ENCODE measurements around the gene KNOP1.

The KNOP1 gene

GRCh38 chr16:19754644-19755036 is 36.6 kb upstream of the KNOP1 start:
- Histone ChIP-seq H3K9me3 (ENCODE audit: control insufficient read depth in 1 of 2, low read length in 2 of 2) (no peaks in the 10 kb centered on the region), H3K9ac (ENCODE audit: low read depth in 1 of 2, low read length in 2 of 2) (no peak overlapping the region), H3K27me3 (ENCODE audit: control insufficient read depth in 1 of 2, insufficient read depth in 2 of 2, low read length in 2 of 2) (no peaks in the 10 kb centered on the region), H3K36me3 (ENCODE audit: control insufficient read depth in 1 of 2, insufficient read depth in 2 of 2, low read length in 2 of 2) (no peaks in the 10 kb centered on the region), H3K4me3 (ENCODE audit: low read depth in 1 of 2, low read length in 2 of 2) (no peak overlapping the region), H3K4me1 (ENCODE audit: control insufficient read depth in 1 of 2, insufficient read depth in 2 of 2, low read length in 2 of 2) (peaks cover 8 to 20% of the 10 kb centered on the region in 2 donors), H3K27ac (ENCODE audit: low read depth, low read length) (no peak overlapping the region)

DNA sequence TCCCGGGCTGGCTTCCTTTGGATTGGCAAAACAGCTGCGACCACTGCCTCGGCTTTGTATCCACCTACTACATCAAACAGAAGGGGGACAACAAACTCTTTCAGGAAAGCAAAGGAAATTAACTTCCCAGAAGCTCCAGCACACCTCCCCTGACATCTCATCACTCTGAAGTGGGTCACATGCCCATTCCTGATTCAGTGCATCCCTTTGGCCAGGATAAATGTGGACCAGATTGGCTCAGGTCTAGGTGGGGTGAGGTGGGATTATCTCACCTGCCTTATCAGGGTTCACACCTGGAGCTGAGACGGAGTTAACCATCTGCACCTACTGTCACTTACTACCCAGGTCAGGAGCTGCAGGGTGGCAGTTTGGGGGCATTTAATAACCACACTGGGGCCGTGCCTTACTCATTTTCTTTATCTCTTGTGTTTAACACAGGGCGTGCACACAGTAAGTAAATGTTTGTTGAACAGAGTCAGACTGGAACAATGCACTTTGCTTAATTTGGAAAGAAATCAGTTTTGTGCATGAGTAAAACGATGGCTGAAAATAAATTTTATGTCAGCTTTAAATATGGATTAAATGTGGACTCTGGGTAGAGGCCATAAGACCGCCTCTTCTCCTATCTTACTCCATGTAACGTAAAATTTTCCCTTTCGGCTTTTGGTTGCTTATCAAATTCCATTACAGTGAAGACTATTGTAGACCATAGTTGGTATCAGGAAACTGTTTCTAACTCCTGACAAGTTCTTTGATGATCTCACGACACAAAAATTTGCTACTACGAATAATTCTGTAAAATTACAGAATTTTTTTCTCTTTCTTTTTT is 36.0 kb upstream of the KNOP1 start:
- Histone ChIP-seq H3K27me3 (ENCODE audit: control insufficient read depth in 1 of 2, insufficient read depth in 2 of 2, low read length in 2 of 2) (no peaks in the 10 kb centered on the region), H3K4me1 (ENCODE audit: control insufficient read depth in 1 of 2, insufficient read depth in 2 of 2, low read length in 2 of 2) (peaks cover 8 to 20% of the 10 kb centered on the region in 2 donors)

GRCh38 chr16:19751478-19752385 is 33.7 kb upstream of the KNOP1 start:
- Histone ChIP-seq H3K27ac (ENCODE audit: low read depth, low read length) (no peak overlapping the region), H3K27me3 (ENCODE audit: control insufficient read depth in 1 of 2, insufficient read depth in 2 of 2, low read length in 2 of 2) (no peaks in the 10 kb centered on the region), H3K9me3 (ENCODE audit: control insufficient read depth in 1 of 2, low read length in 2 of 2) (no peaks in the 10 kb centered on the region), H3K4me3 (ENCODE audit: low read depth in 1 of 2, low read length in 2 of 2) (no peak overlapping the region), H3K4me1 (ENCODE audit: control insufficient read depth in 1 of 2, insufficient read depth in 2 of 2, low read length in 2 of 2) (peaks cover 8 to 17% of the 10 kb centered on the region in 2 donors), H3K9ac (ENCODE audit: low read depth in 1 of 2, low read length in 2 of 2) (no peak overlapping the region), H3K36me3 (ENCODE audit: control insufficient read depth in 1 of 2, insufficient read depth in 2 of 2, low read length in 2 of 2) (no peaks in the 10 kb centered on the region)

More for the DNA sequence above, 36.0 kb upstream of the KNOP1 start:
- Histone ChIP-seq H3K4me3 (ENCODE audit: low read depth in 1 of 2, low read length in 2 of 2) (peak overlapping the region in 1 of 2 donors; percentile 16), H3K36me3 (ENCODE audit: control insufficient read depth in 1 of 2, insufficient read depth in 2 of 2, low read length in 2 of 2) (no peaks in the 10 kb centered on the region), H3K9ac (ENCODE audit: low read depth in 1 of 2, low read length in 2 of 2) (no peak overlapping the region), H3K27ac (ENCODE audit: low read depth, low read length) (no peak overlapping the region), H3K9me3 (ENCODE audit: control insufficient read depth in 1 of 2, low read length in 2 of 2) (no peaks in the 10 kb centered on the region)

GRCh38 chr16:19749571-19750080 is 31.6 kb upstream of the KNOP1 start:
- H3K27ac ChIP-seq (ENCODE audit: low read depth, low read length), result no peak overlapping the region
- H3K9me3 ChIP-seq (ENCODE audit: control insufficient read depth in 1 of 2, low read length in 2 of 2), result no peaks in the 10 kb centered on the region
- H3K4me3 ChIP-seq (ENCODE audit: low read depth in 1 of 2, low read length in 2 of 2), result no peak overlapping the region
- no peak overlapping the region for H3K9ac ChIP-seq (ENCODE audit: low read depth in 1 of 2, low read length in 2 of 2)
- H3K36me3 ChIP-seq (ENCODE audit: control insufficient read depth in 1 of 2, insufficient read depth in 2 of 2, low read length in 2 of 2), result no peaks in the 10 kb centered on the region
- no peaks in the 10 kb centered on the region for H3K27me3 ChIP-seq (ENCODE audit: control insufficient read depth in 1 of 2, insufficient read depth in 2 of 2, low read length in 2 of 2)
- H3K4me1 ChIP-seq (ENCODE audit: control insufficient read depth in 1 of 2, insufficient read depth in 2 of 2, low read length in 2 of 2), result peaks cover 8 to 18% of the 10 kb centered on the region in 2 donors

- peaks cover 4 to 11% of the 10 kb centered on the region in 2 donors for H3K4me1 ChIP-seq (ENCODE audit: control insufficient read depth in 1 of 2, insufficient read depth in 2 of 2, low read length in 2 of 2)
- H3K36me3 ChIP-seq (ENCODE audit: control insufficient read depth in 1 of 2, insufficient read depth in 2 of 2, low read length in 2 of 2), result no peaks in the 10 kb centered on the region
- H3K9ac ChIP-seq (ENCODE audit: low read depth in 1 of 2, low read length in 2 of 2), result no peak overlapping the region
- no peak overlapping the region for H3K4me3 ChIP-seq (ENCODE audit: low read depth in 1 of 2, low read length in 2 of 2)
- no peak overlapping the region for H3K27ac ChIP-seq (ENCODE audit: low read depth, low read length)
- no peaks in the 10 kb centered on the region for H3K27me3 ChIP-seq (ENCODE audit: control insufficient read depth in 1 of 2, insufficient read depth in 2 of 2, low read length in 2 of 2)
- no peaks in the 10 kb centered on the region for H3K9me3 ChIP-seq (ENCODE audit: control insufficient read depth in 1 of 2, low read length in 2 of 2)
Observed at GRCh38 chr16:19748389-19749168, 30.6 kb upstream of the KNOP1 start.

GRCh38 chr16:19746561-19746960 is 28.5 kb upstream of the KNOP1 start:
- no peaks in the 10 kb centered on the region for H3K27me3 ChIP-seq (ENCODE audit: control insufficient read depth in 1 of 2, insufficient read depth in 2 of 2, low read length in 2 of 2)
- H3K27ac ChIP-seq (ENCODE audit: low read depth, low read length), result no peak overlapping the region

DNA sequence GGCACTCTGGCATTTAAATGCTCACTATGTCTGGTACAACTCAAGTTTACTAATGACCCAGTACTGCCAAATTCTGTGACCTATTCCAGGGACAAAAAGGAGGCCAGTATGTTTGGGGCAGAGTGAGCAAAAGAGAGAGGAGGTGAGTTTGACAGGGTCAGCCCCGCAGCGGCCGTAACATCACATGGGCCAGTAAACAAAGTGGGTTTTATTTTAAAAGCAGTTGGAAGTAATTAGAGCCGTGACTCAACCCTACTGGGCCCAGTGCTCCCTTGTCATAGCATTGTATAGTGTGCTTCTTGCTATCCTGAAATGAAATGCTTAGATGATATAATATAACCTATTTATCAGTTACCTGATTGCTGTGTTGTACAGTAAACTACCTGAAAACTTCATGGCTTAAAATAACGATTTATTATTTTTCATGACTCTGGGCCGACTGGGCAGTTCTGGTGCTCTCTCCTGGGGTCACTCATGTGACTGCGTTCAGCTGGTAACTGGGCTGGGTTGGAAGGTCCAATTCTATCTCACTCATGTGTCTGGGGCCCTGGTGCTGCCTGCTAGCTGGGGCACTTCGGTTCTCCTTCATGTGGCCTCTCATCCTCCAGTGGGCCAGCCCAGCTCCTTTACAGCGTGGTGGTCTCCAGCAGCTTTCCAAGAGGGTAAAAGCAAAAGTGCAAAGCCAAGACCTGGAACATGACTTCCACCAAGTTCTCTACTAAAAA is 27.4 kb upstream of the KNOP1 start:
- no peak overlapping the region for H3K4me3 ChIP-seq (ENCODE audit: low read depth in 1 of 2, low read length in 2 of 2)
- no peak overlapping the region for H3K27ac ChIP-seq (ENCODE audit: low read depth, low read length)
- peaks cover 9 to 14% of the 10 kb centered on the region in 2 donors for H3K4me1 ChIP-seq (ENCODE audit: control insufficient read depth in 1 of 2, insufficient read depth in 2 of 2, low read length in 2 of 2)

More at GRCh38 chr16:19746561-19746960, 28.5 kb upstream of the KNOP1 start:
- Histone ChIP-seq H3K36me3 (ENCODE audit: control insufficient read depth in 1 of 2, insufficient read depth in 2 of 2, low read length in 2 of 2) (no peaks in the 10 kb centered on the region), H3K4me3 (ENCODE audit: low read depth in 1 of 2, low read length in 2 of 2) (no peak overlapping the region), H3K9me3 (ENCODE audit: control insufficient read depth in 1 of 2, low read length in 2 of 2) (no peaks in the 10 kb centered on the region), H3K9ac (ENCODE audit: low read depth in 1 of 2, low read length in 2 of 2) (no peak overlapping the region), H3K4me1 (ENCODE audit: control insufficient read depth in 1 of 2, insufficient read depth in 2 of 2, low read length in 2 of 2) (peaks cover 9 to 14% of the 10 kb centered on the region in 2 donors)

GRCh38 chr16:19744670-19745069 is 26.6 kb upstream of the KNOP1 start:
- H3K4me3 ChIP-seq (ENCODE audit: low read depth in 1 of 2, low read length in 2 of 2), result no peak overlapping the region
- peaks cover 9 to 14% of the 10 kb centered on the region in 2 donors for H3K4me1 ChIP-seq (ENCODE audit: control insufficient read depth in 1 of 2, insufficient read depth in 2 of 2, low read length in 2 of 2)
- H3K27ac ChIP-seq (ENCODE audit: low read depth, low read length), result no peak overlapping the region
- no peaks in the 10 kb centered on the region for H3K9me3 ChIP-seq (ENCODE audit: control insufficient read depth in 1 of 2, low read length in 2 of 2)
- no peaks in the 10 kb centered on the region for H3K27me3 ChIP-seq (ENCODE audit: control insufficient read depth in 1 of 2, insufficient read depth in 2 of 2, low read length in 2 of 2)
- no peaks in the 10 kb centered on the region for H3K36me3 ChIP-seq (ENCODE audit: control insufficient read depth in 1 of 2, insufficient read depth in 2 of 2, low read length in 2 of 2)
- no peak overlapping the region for H3K9ac ChIP-seq (ENCODE audit: low read depth in 1 of 2, low read length in 2 of 2)

More for the DNA sequence above, 27.4 kb upstream of the KNOP1 start:
- Histone ChIP-seq H3K9me3 (ENCODE audit: control insufficient read depth in 1 of 2, low read length in 2 of 2) (no peaks in the 10 kb centered on the region), H3K36me3 (ENCODE audit: control insufficient read depth in 1 of 2, insufficient read depth in 2 of 2, low read length in 2 of 2) (no peaks in the 10 kb centered on the region), H3K9ac (ENCODE audit: low read depth in 1 of 2, low read length in 2 of 2) (no peak overlapping the region), H3K27me3 (ENCODE audit: control insufficient read depth in 1 of 2, insufficient read depth in 2 of 2, low read length in 2 of 2) (no peaks in the 10 kb centered on the region)

DNA sequence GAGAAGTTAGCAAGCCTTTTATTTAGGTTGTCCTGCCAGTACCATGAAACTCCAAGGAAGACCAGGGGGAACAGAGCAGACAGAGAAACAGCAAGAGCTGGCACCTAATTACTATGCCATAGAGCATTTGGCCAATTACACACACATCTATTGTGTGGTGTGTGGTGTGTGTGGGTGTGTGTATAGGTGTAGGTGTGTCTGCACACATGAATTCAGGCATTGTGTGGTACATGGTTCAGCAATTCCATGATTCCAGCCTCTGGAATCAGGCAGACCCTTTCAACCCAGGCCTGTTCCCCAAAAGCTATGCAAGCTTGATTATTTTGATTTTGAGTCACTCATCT is 25.8 kb upstream of the KNOP1 start:
- peaks cover 9 to 14% of the 10 kb centered on the region in 2 donors for H3K4me1 ChIP-seq (ENCODE audit: control insufficient read depth in 1 of 2, insufficient read depth in 2 of 2, low read length in 2 of 2)
- no peak overlapping the region for H3K4me3 ChIP-seq (ENCODE audit: low read depth in 1 of 2, low read length in 2 of 2)
- no peak overlapping the region for H3K27ac ChIP-seq (ENCODE audit: low read depth, low read length)
- H3K9me3 ChIP-seq (ENCODE audit: control insufficient read depth in 1 of 2, low read length in 2 of 2), result no peaks in the 10 kb centered on the region
- no peak overlapping the region for H3K9ac ChIP-seq (ENCODE audit: low read depth in 1 of 2, low read length in 2 of 2)
- no peaks in the 10 kb centered on the region for H3K27me3 ChIP-seq (ENCODE audit: control insufficient read depth in 1 of 2, insufficient read depth in 2 of 2, low read length in 2 of 2)
- no peaks in the 10 kb centered on the region for H3K36me3 ChIP-seq (ENCODE audit: control insufficient read depth in 1 of 2, insufficient read depth in 2 of 2, low read length in 2 of 2)
